Choroid plexus epithelial cell (primary cell): ENCODE results near the gene MAP1LC3B.
A peak's percentile ranks its signal among the peaks of the same experiment; 100 is the strongest.
"Not testable (repeated sequence)": the region's sequence is repeated elsewhere in the genome, so short reads cannot be mapped to it uniquely, and the experiment has no call there.

Experiments used
- DNase-seq: peaks from one replicate; pipeline ENCODE4 v3.0.0-alpha.2; 2010; ENCODE audit warnings: low read depth
- H3K4me3 ChIP-seq: 2 replicates; pipeline ENCODE4 v1.5.1; 2011; ENCODE audit warnings: low read depth, mild to moderate bottlenecking, control low read depth, low read length, moderate library complexity
- CTCF ChIP-seq: conservative IDR thresholded peaks from 2 replicates; pipeline ENCODE4 v1.5.1; 2011; ENCODE audit warnings: low read depth, mild to moderate bottlenecking, control low read depth, inconsistent platforms, low read length, moderate library complexity

The MAP1LC3B gene

GRCh38 chr16:87360862-87361610 lies 31.1 kb upstream of the MAP1LC3B start:
- no peak overlapping the region for H3K4me3 ChIP-seq
- DNase-seq: no peak
- no peak for TF ChIP-seq CTCF

GRCh38 chr16:87361916-87362619 lies 30.1 kb upstream of the MAP1LC3B start:
- TF ChIP-seq CTCF: no peak
- peak; percentile 76 for DNase-seq
- H3K4me3 ChIP-seq: no peak overlapping the region

- not testable (repeated sequence) for H3K4me3 ChIP-seq, DNase-seq
These were observed 29.1 kb upstream of the MAP1LC3B start for GRCh38 chr16:87362828-87363559.

- no peak for DNase-seq
- H3K4me3 ChIP-seq: no peak overlapping the region
- no peak for TF ChIP-seq CTCF
These were observed 28.2 kb upstream of the MAP1LC3B start for GRCh38 chr16:87363771-87364455.

GRCh38 chr16:87365021-87365713 lies 27.0 kb upstream of the MAP1LC3B start:
- TF ChIP-seq CTCF: no peak
- H3K4me3 ChIP-seq: no peak overlapping the region
- DNase-seq: no peak

GRCh38 chr16:87366288-87366687 lies 25.8 kb upstream of the MAP1LC3B start:
- no peak for DNase-seq
- H3K4me3 ChIP-seq: no peak overlapping the region
- TF ChIP-seq CTCF: no peak
